Esophagus muscularis mucosa (tissue), 4 donors: ENCODE results near the gene BZW2. TPM values are rescaled to one million over a fixed set of nuclear protein-coding genes. Genes with fewer than 3 reads are reported as not detected.

ENCODE experiments used
- DNase-seq: peaks from one replicate; pipeline ENCODE4 v3.0.0-alpha.2; 2017; ENCODE audit errors: extremely low spot score
- H3K27ac ChIP-seq, 4 donors: fragments of 200-600 bp; sonication (generic); replicated peaks in 1 of 4; 1 replicate in 3 of 4; 2 replicates in 1 of 4; pipeline ENCODE4 v1.5.1; 2016 to 2019; ENCODE audit warnings: mild to moderate bottlenecking in 1 of 4
- H3K27me3 ChIP-seq, 4 donors: fragments of 200-600 bp; sonication (generic); one replicate each; pipeline versions ENCODE4 v1.5.1 to v1.6.0; 2016 to 2019
- H3K36me3 ChIP-seq, 4 donors: fragments of 200-600 bp; sonication (generic); one replicate each; pipeline ENCODE4 v1.5.1; 2016 to 2019
- H3K4me1 ChIP-seq, 4 donors: fragments of 200-600 bp; sonication (generic); one replicate each; pipeline ENCODE4 v1.5.1; 2016 to 2019
- H3K4me3 ChIP-seq, 4 donors: fragments of 200-600 bp; sonication (generic); 1 replicate in 2 of 4; 2 replicates in 2 of 4; pipeline ENCODE4 v1.5.1; 2016 to 2019; ENCODE audit warnings: mild to moderate bottlenecking in 4 of 4, moderate library complexity in 1 of 4
- H3K9me3 ChIP-seq, 4 donors: fragments of 200-600 bp; sonication (generic); 1 replicate in 3 of 4; 2 replicates in 1 of 4; pipeline ENCODE4 v1.5.1; 2016 to 2019
- CTCF ChIP-seq, 3 experiments: fragments of 200-600 bp in 2 of 3; fragments of 450-650 bp in 1 of 3; sonication (generic) in 2 of 3; IDR thresholded peaks; one replicate each; pipeline ENCODE4 v1.5.1; 2017 to 2019; ENCODE audit warnings: antibody characterized with exemption in 3 of 3, mild to moderate bottlenecking in 2 of 3, moderate library complexity in 1 of 3
- EP300 ChIP-seq: sonication (generic); formaldehyde crosslinking; IDR thresholded peaks from one replicate; pipeline ENCODE4 v1.6.1; 2017; ENCODE audit warnings: antibody characterized with exemption
- POLR2A ChIP-seq: fragments of 450-650 bp; IDR thresholded peaks from one replicate; pipeline ENCODE4 v1.6.1; 2017; ENCODE audit warnings: antibody characterized with exemption, moderate library complexity, mild to moderate bottlenecking, low read depth
- POLR2AphosphoS5 ChIP-seq, 2 donors: sonication (generic); formaldehyde crosslinking; IDR thresholded peaks; one replicate each; pipeline ENCODE4 v1.6.1; 2017; ENCODE audit warnings: antibody characterized with exemption in 2 of 2
- WGBS: methylation state at CpG from one replicate; pipeline ENCODE4 v1.1.5; 2018; 5-methylcytosine and 5-hydroxymethylcytosine counted together
- intact Hi-C: fragments of 100-400 bp; cut with DNase I; formaldehyde crosslinking; loops from one replicate; pipeline ENCODE4 v1.15.1; 2023
- total RNA-seq, 4 donors: library from RNA; depleted of rRNA; stranded (reverse); fragments of >200 nt; gene quantifications; one replicate each; pipeline versions ENCODE4 v1.1.0 to v1.2.1, GENCODE V29; 2016

Gene BZW2
- total RNA-seq, 4 donors from 2014 or later = 48.1 to 73.9 (median 62.4) TPM

- TF ChIP-seq POLR2A (no peak), POLR2AphosphoS5 (IDR thresholded peaks at IDR 0.05) (no peak), EP300 (no peak), CTCF (IDR thresholded peaks at IDR 0.05) (no peak)
- Histone ChIP-seq H3K4me1 (peaks cover 0 to 14% (median 14%) of the 10 kb centered on the region in 4 donors), H3K27me3 (peaks cover 0 to 9% (median 0%) of the 10 kb centered on the region in 4 donors), H3K27ac (peak overlapping the region; percentile 16 to 44 (median 34)), H3K4me3 (peak overlapping the region; percentile 62 to 70 (median 66)), H3K36me3 (no peaks in the 10 kb centered on the region), H3K9me3 (no peaks in the 10 kb centered on the region)
- WGBS = 9% methylated on average over 50 of the region's 58 CpGs
- intact Hi-C loops = no loop called here
- no peak for DNase-seq
Measured at GRCh38 chr7:16753932-16754855, 108.2 kb downstream of the BZW2 start.

GRCh38 chr7:16754856-16755317 is 108.9 kb downstream of the BZW2 start:
- WGBS = 72% methylated on average over 6 of the region's 6 CpGs
- peaks cover 0 to 9% (median 0%) of the 10 kb centered on the region in 4 donors for H3K27me3 ChIP-seq
- TF ChIP-seq POLR2A (no peak), POLR2AphosphoS5 (IDR thresholded peaks at IDR 0.05) (no peak), EP300 (no peak), CTCF (IDR thresholded peaks at IDR 0.05) (no peak)
- H3K27ac ChIP-seq = peak overlapping the region in 1 of 4 donors; percentile 43
- no peaks in the 10 kb centered on the region for H3K36me3 ChIP-seq
- intact Hi-C loops = no loop called here
- peak overlapping the region; percentile 62 to 70 (median 66) for H3K4me3 ChIP-seq
- peaks cover 0 to 14% (median 14%) of the 10 kb centered on the region in 4 donors for H3K4me1 ChIP-seq
- H3K9me3 ChIP-seq = no peaks in the 10 kb centered on the region
- DNase-seq = no peak

GRCh38 chr7:16755397-16755796 is 109.4 kb downstream of the BZW2 start:
- TF ChIP-seq EP300 = no peak
- TF ChIP-seq POLR2AphosphoS5 (IDR thresholded peaks at IDR 0.05) = no peak
- no peak for TF ChIP-seq CTCF (IDR thresholded peaks at IDR 0.05)
- no peak for TF ChIP-seq POLR2A
- Histone ChIP-seq H3K9me3 (no peaks in the 10 kb centered on the region), H3K27ac (no peak overlapping the region), H3K4me1 (peaks cover 0 to 14% (median 14%) of the 10 kb centered on the region in 4 donors), H3K36me3 (no peaks in the 10 kb centered on the region), H3K27me3 (peaks cover 0 to 9% (median 0%) of the 10 kb centered on the region in 4 donors), H3K4me3 (peak overlapping the region in 1 of 4 donors; percentile 67)
- intact Hi-C loops = no loop called here
- no peak for DNase-seq

Other genes with a start within 250 kb of the BZW2 start
- gene CRPPA, start 224.6 kb upstream of the BZW2 start, total RNA-seq = 1 to 10 TPM; 1.9 to 3.6 (median 3.5) TPM
- gene SOSTDC1, start 180.4 kb upstream of the BZW2 start, total RNA-seq = 1 to 10 TPM in 1 of 4 donors, under 1 TPM in 2, not detected in 1; 0.71 to 1.2 (median 0.83) TPM
- not detected for gene LRRC72, start 119.4 kb upstream of the BZW2 start, total RNA-seq
- 10 to 100 TPM; 12.4 to 24.9 (median 17.6) TPM for gene ANKMY2, start 427 bp upstream of the BZW2 start, total RNA-seq
- 1 to 10 TPM; 2.1 to 8.8 (median 6.5) TPM for gene TSPAN13, start 107.6 kb downstream of the BZW2 start, total RNA-seq
- not detected for gene AGR2, start 158.8 kb downstream of the BZW2 start, total RNA-seq
- under 1 TPM in 1 of 4 donors, not detected in 3; 0.45 TPM for gene AGR3, start 235.8 kb downstream of the BZW2 start, total RNA-seq